22Rv1 (cell line): ENCODE results near the gene OTOL1.

Experiments
- H3K27ac ChIP-seq: fragments of 450-650 bp; 2 replicates; pipeline ENCODE4 v1.5.1; 2017
- ZFX ChIP-seq: fragments of 450-650 bp; IDR thresholded peaks from 2 replicates; pipeline ENCODE4 v1.6.1; 2017; ENCODE audit warnings: antibody characterized with exemption, borderline replicate concordance
- TF ChIP-seq, protein P1 (sequence below): fragments of 450-650 bp; IDR thresholded peaks from 2 replicates; pipeline ENCODE4 v1.5.1; 2017; ENCODE audit warnings: mild to moderate bottlenecking

OTOL1 gene

GRCh38 chr3:161545824-161546223, 49.2 kb downstream of the OTOL1 start:
- TF ChIP-seq, protein P1, sequence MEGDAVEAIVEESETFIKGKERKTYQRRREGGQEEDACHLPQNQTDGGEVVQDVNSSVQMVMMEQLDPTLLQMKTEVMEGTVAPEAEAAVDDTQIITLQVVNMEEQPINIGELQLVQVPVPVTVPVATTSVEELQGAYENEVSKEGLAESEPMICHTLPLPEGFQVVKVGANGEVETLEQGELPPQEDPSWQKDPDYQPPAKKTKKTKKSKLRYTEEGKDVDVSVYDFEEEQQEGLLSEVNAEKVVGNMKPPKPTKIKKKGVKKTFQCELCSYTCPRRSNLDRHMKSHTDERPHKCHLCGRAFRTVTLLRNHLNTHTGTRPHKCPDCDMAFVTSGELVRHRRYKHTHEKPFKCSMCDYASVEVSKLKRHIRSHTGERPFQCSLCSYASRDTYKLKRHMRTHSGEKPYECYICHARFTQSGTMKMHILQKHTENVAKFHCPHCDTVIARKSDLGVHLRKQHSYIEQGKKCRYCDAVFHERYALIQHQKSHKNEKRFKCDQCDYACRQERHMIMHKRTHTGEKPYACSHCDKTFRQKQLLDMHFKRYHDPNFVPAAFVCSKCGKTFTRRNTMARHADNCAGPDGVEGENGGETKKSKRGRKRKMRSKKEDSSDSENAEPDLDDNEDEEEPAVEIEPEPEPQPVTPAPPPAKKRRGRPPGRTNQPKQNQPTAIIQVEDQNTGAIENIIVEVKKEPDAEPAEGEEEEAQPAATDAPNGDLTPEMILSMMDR = no peak
- no peak for TF ChIP-seq ZFX

GRCh38 chr3:161548301-161548700, 51.7 kb downstream of the OTOL1 start:
- no peak overlapping the region for H3K27ac ChIP-seq
- TF ChIP-seq, protein P1 = no peak
- TF ChIP-seq ZFX = no peak

More at GRCh38 chr3:161545824-161546223, 49.2 kb downstream of the OTOL1 start:
- no peak overlapping the region for H3K27ac ChIP-seq

- TF ChIP-seq ZFX = no peak
- TF ChIP-seq, protein P1 = no peak
- H3K27ac ChIP-seq = no peak overlapping the region
These were observed 52.7 kb downstream of the OTOL1 start for GRCh38 chr3:161549261-161549660.

DNA sequence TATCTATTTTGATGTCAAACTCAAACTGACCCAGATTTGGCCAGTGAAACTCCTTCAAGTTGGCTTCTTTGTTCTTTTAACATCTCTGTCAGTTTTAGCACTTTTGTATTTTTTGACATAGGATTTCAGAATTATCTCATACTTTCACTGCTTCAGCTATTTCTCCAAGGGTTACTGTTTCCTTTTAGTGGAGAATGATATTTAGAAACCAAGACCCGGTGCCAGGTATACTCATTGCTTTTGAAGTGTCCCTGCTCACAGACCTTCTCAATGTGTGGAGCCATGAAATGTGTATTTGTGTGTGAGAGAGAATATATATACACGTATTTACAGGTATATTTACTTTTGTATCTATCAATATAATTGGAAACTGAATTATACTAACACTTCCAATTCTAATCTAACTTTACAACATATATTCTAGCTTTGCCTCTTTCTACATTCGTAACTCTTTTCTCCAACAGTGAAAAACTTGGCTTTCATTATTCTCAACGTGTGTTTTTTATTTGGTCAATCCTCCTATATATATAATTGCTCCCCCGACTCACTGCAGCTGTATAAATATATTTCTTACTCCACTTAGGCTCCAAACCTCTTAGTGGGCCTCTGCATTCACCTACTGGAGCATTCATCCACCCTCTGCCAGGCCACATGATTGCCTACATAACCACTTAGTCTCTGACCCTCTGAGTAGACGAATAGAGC, 54.0 kb downstream of the OTOL1 start:
- no peak overlapping the region for H3K27ac ChIP-seq
- TF ChIP-seq, protein P1 = no peak
- TF ChIP-seq ZFX = no peak

- no peak overlapping the region for H3K27ac ChIP-seq
- TF ChIP-seq, protein P1 = no peak
- no peak for TF ChIP-seq ZFX
These were observed 55.1 kb downstream of the OTOL1 start for GRCh38 chr3:161551697-161552096.

- H3K27ac ChIP-seq = no peak overlapping the region
- TF ChIP-seq, protein P1 = no peak
- no peak for TF ChIP-seq ZFX
These were observed 56.5 kb downstream of the OTOL1 start for GRCh38 chr3:161552984-161553560.
